AG10803 (cell line): ENCODE data around the gene AFAP1.
"Not testable (repeated sequence)": the region's sequence is repeated elsewhere in the genome, so short reads cannot be mapped to it uniquely, and the experiment has no call there.

ENCODE experiments used
- DNase-seq: peaks from one replicate; pipeline ENCODE4 v3.0.0; 2010; ENCODE audit warnings: low read depth
- H3K4me3 ChIP-seq: 2 replicates; pipeline ENCODE4 v1.5.1; 2011; ENCODE audit warnings: mild to moderate bottlenecking, low read length, control low read depth
- TF ChIP-seq, protein P1 (sequence below): conservative IDR thresholded peaks from 2 replicates; pipeline ENCODE4 v1.5.1; 2011; ENCODE audit warnings: mild to moderate bottlenecking, low read length, control low read depth, inconsistent platforms

AFAP1 gene

DNA sequence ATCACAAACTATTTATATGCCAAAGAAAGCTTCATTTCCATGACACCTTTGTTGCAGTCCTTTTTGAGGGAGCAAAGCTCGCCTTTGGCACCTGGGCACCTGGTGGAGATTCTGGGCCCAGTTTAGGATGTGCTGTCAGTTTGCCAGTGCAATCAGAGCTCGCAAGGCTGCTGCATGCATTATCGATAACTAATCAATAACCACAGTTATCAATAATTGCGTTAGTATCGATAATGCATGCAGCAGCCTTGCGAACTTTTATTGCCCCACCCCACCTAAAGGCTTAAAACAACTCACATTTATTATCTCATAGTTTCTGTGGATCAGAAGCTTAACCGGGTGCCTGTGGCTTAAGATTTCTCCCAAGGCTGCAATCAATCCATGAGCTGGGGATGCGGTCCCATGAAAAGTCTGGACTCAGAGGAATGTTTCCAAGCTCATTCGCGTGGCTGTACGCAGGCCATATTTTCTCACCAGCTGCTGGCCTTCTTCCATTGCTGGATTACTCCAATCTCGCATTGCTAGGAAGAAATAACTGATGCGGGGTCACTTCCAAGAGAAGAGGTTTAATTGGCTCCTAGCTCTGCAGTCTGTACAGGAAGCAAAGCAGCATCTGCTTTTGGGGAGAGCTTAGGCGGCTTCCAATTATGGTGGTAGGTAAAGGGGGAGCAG lies 6.2 kb upstream of the AFAP1 start:
- no peak overlapping the region for H3K4me3 ChIP-seq
- TF ChIP-seq, protein P1, sequence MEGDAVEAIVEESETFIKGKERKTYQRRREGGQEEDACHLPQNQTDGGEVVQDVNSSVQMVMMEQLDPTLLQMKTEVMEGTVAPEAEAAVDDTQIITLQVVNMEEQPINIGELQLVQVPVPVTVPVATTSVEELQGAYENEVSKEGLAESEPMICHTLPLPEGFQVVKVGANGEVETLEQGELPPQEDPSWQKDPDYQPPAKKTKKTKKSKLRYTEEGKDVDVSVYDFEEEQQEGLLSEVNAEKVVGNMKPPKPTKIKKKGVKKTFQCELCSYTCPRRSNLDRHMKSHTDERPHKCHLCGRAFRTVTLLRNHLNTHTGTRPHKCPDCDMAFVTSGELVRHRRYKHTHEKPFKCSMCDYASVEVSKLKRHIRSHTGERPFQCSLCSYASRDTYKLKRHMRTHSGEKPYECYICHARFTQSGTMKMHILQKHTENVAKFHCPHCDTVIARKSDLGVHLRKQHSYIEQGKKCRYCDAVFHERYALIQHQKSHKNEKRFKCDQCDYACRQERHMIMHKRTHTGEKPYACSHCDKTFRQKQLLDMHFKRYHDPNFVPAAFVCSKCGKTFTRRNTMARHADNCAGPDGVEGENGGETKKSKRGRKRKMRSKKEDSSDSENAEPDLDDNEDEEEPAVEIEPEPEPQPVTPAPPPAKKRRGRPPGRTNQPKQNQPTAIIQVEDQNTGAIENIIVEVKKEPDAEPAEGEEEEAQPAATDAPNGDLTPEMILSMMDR = no peak
- peak; percentile 72 for DNase-seq

DNA sequence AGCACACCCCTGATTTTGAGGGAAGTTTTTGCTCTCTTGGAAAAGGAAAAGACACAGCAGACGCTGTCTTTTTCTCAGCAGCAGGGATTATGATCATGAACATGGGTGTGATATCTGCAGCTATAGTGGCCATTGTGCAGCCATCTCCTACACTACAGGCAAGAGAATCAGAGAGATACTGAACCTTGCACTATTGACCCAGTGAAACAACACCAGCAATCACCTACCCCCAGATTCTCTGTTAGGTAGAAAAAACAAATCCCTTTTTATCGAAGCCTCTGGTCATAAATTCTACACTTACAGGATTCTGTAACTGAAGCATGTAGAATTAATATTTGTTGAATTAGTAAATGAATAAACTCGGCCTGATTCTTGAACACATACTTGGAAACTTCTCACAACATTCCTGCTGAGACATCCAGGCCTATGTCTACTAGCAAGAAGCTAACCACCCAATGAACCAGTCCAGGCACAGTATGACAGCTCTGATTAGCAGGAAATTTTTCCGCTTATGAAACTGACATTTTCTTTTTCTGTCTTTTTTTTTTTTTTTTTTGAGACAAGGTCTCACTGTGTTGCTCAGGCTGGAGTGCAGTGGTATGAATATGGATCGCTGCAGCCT lies 5.0 kb upstream of the AFAP1 start:
- peak; percentile 60 for DNase-seq
- no peak overlapping the region for H3K4me3 ChIP-seq
- TF ChIP-seq, protein P1 = no peak

DNA sequence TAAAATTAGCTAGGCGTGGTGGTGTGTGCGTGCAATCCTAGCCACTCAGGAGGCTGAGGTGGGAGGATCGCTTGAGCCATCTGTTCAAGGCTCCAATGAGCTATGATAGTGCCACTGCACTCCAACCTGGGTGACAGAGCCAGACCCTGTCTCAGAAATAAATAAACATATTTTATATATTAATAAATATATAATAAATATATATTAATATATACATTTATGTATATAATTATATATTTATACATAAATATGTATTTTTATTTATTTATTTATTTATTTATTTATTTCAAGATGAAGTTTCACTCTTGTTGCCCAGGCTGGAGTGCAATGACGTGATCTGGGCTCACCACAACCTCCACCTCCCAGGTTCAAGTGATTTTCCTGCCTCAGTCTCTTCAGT lies 4.0 kb upstream of the AFAP1 start:
- DNase-seq = not testable (repeated sequence)

GRCh38 chr4:7943211-7943610 lies 3.5 kb upstream of the AFAP1 start:
- DNase-seq = no peak
- TF ChIP-seq, protein P1 = no peak
- H3K4me3 ChIP-seq = no peak overlapping the region

More for the DNA sequence above, 4.0 kb upstream of the AFAP1 start:
- not testable (repeated sequence) for H3K4me3 ChIP-seq

- no peak for DNase-seq
- TF ChIP-seq, protein P1 = no peak
- no peak overlapping the region for H3K4me3 ChIP-seq
These were observed 2.4 kb upstream of the AFAP1 start for GRCh38 chr4:7941965-7942496.

- H3K4me3 ChIP-seq = no peak overlapping the region
- TF ChIP-seq, protein P1 = no peak
- no peak for DNase-seq
These were observed 1.7 kb upstream of the AFAP1 start for GRCh38 chr4:7941111-7941964.

DNA sequence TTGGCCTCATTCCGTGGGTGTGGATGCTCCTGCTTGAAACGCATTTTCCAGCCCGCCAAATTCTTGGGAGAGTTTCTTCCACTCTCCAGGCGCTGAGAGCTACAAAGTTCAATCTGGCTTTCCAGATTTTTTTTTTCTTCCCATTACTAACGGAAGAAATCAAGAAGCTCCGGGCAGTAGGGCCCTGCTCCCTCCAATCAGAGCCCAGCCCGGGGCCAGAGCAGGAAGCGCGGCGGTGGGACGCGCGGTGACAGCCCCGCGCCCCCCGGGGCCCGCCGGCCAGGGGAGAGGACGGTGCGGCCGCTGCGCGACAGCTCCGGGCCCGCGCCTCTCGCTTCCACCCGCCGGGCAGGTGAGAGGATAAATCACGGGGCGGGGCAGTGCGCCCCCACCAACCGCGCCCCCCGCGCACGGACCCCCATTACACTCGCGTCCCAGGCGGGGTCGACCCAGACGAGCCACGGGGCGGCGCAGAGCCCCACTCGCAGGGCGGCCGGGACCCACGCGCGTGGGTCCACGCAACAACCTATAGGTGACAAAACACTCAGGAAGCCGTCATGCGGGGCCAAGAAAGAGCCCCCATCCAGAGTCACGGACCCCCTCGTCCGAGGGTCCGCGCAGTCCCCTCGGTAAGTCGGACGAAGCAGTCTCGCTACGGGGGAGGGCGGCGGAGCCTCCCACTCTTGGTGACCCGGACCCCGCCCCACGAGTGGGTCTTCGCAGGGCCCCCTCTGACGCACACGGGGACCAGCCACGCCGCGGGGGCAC lies 868 bp downstream of the AFAP1 start:
- H3K4me3 ChIP-seq = peak overlapping the region; percentile 85
- TF ChIP-seq, protein P1 = no peak
- DNase-seq = peak; percentile 56
